Vagina (tissue), 2 donors: ENCODE results near the gene VLDLR.

Experiments
- CTCF ChIP-seq, 3 experiments: fragments of 450-650 bp in 2 of 3; fragments of 200-600 bp in 1 of 3; sonication (generic) in 1 of 3; IDR thresholded peaks; one replicate each; pipeline ENCODE4 v1.5.1; 2017 to 2019; ENCODE audit warnings: antibody characterized with exemption in 3 of 3, mild to moderate bottlenecking in 2 of 3, moderate library complexity in 2 of 3
- POLR2AphosphoS5 ChIP-seq, 2 donors: sonication (generic); formaldehyde crosslinking; IDR thresholded peaks; one replicate each; pipeline ENCODE4 v1.9.0; 2017; ENCODE audit warnings: antibody characterized with exemption in 2 of 2, mild to moderate bottlenecking in 2 of 2, low read depth in 1 of 2; ENCODE audit not compliant: insufficient read depth in 1 of 2

GRCh38 chr9:2691212-2691611, 69.6 kb downstream of the VLDLR start:
- no peak for TF ChIP-seq CTCF (IDR thresholded peaks at IDR 0.05)
- no peak for TF ChIP-seq POLR2AphosphoS5 (IDR thresholded peaks at IDR 0.05; ENCODE audit: insufficient read depth in 1 of 2, low read depth in 1 of 2)
